Right ventricle myocardium superior (tissue), 1 donor: ENCODE data around the gene TTF1. TPM values are rescaled to one million over a fixed set of nuclear protein-coding genes. Genes with fewer than 3 reads are reported as not detected.
A peak's percentile ranks its signal among the peaks of the same experiment; 100 is the strongest.

ENCODE experiments used
- ATAC-seq: fragments of 200-7000 bp; cut with Tn5 transposase; one replicate; pipeline ENCODE4 v1.9.1; 2020; ENCODE audit warnings: mild to moderate bottlenecking; ENCODE audit not compliant: poor library complexity
- DNase-seq: peaks from one replicate; pipeline ENCODE4 v3.0.0-alpha.2; 2020
- intact Hi-C: fragments of 100-400 bp; cut with DNase I; formaldehyde crosslinking; loops from one replicate; pipeline ENCODE4 v1.11.2; 2022
- long read RNA-seq: library from polyadenylated mRNA; unstranded; transcript quantifications from one replicate; pipeline ENCODE4 v2.0.0, GENCODE V29; 2021
- total RNA-seq: library from RNA; stranded (reverse); fragmentation: NEBNext Ultra II Directional; extraction: Animal tissue kit (Norgen Biotek cat#: 25700); gene quantifications from one replicate; pipeline ENCODE4 v1.2.1, GENCODE V29; 2021
- donor health status: DM: no; HTN: yes; CAD: no; lungs with severe emphysema.

TTF1 gene, protein sequence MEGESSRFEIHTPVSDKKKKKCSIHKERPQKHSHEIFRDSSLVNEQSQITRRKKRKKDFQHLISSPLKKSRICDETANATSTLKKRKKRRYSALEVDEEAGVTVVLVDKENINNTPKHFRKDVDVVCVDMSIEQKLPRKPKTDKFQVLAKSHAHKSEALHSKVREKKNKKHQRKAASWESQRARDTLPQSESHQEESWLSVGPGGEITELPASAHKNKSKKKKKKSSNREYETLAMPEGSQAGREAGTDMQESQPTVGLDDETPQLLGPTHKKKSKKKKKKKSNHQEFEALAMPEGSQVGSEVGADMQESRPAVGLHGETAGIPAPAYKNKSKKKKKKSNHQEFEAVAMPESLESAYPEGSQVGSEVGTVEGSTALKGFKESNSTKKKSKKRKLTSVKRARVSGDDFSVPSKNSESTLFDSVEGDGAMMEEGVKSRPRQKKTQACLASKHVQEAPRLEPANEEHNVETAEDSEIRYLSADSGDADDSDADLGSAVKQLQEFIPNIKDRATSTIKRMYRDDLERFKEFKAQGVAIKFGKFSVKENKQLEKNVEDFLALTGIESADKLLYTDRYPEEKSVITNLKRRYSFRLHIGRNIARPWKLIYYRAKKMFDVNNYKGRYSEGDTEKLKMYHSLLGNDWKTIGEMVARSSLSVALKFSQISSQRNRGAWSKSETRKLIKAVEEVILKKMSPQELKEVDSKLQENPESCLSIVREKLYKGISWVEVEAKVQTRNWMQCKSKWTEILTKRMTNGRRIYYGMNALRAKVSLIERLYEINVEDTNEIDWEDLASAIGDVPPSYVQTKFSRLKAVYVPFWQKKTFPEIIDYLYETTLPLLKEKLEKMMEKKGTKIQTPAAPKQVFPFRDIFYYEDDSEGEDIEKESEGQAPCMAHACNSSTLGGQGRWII
- 17.4 TPM for total RNA-seq
- long read RNA-seq, transcript TTF1-201 (11 exons, 3,052 nt): major isoform, 13 of 24 reads
- long read RNA-seq, partial matches to known transcripts: 3 of 24 reads
- long read RNA-seq, other reads (novel, unspliced or antisense): 4 of 24 reads

- ATAC-seq: peak; percentile 76
- intact Hi-C loops: no loop called here
- peak; percentile 95 for DNase-seq
Observed at GRCh38 chr9:132406554-132407122, at the start of gene TTF1. Gene TTF1, minus strand, starts transcription at chr9:132406840. Its CDS starts 4,019 bp downstream, at chr9:132402821.

- intact Hi-C loops: no loop called here
- DNase-seq (no peak), ATAC-seq (no peak)
Observed at GRCh38 chr9:132456241-132456640, 49.6 kb upstream of the TTF1 start.

- DNase-seq (no peak), ATAC-seq (no peak)
Observed at GRCh38 chr9:132451276-132451675, 44.6 kb upstream of the TTF1 start.

GRCh38 chr9:132447902-132448301, 41.3 kb upstream of the TTF1 start:
- ATAC-seq: no peak
- intact Hi-C loops: no loop called here

More at GRCh38 chr9:132451276-132451675, 44.6 kb upstream of the TTF1 start:
- intact Hi-C loops: no loop called here

GRCh38 chr9:132447346-132447745, 40.7 kb upstream of the TTF1 start:
- no peak for DNase-seq
- intact Hi-C loops: no loop called here
- no peak for ATAC-seq

More at GRCh38 chr9:132447902-132448301, 41.3 kb upstream of the TTF1 start:
- DNase-seq: no peak

GRCh38 chr9:132446887-132447286, 40.2 kb upstream of the TTF1 start:
- DNase-seq (no peak), ATAC-seq (no peak)
- intact Hi-C loops: no loop called here

DNA sequence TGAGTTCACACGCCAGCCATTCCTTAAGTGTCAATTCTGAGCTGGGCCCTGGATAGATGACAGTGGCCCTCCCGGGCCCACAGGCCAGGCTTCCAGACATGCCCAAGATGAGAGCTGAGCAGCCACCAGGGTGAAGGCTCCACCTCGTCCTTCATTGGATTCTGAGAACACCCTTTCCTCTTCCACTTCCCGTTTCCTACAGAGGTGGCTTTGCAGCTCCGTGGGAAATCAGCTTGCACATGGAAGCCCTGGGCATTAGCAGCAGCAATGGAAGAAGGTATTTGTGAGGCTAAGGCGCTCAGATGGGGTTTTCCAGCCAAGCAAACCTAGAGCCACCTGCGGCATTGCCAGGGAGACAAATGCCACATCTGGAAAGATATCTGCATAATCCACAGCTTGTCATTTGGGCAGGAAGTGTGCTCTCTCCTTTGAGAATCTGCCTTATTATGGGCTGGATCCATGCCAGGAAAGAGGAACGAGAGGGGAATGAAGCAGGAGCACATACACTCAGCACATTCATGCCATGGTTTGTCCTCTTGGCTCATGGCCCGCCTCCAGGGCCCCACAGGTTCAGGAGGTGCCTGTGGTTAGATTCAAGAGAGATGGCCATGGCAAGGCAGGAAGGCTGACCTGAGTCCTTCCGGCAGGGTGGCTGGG, 37.4 kb upstream of the TTF1 start:
- no peak for DNase-seq
- ATAC-seq: no peak
- intact Hi-C loops: no loop called here

GRCh38 chr9:132441404-132441803, 34.8 kb upstream of the TTF1 start:
- ATAC-seq (no peak), DNase-seq (no peak)
- intact Hi-C loops: no loop called here

DNA sequence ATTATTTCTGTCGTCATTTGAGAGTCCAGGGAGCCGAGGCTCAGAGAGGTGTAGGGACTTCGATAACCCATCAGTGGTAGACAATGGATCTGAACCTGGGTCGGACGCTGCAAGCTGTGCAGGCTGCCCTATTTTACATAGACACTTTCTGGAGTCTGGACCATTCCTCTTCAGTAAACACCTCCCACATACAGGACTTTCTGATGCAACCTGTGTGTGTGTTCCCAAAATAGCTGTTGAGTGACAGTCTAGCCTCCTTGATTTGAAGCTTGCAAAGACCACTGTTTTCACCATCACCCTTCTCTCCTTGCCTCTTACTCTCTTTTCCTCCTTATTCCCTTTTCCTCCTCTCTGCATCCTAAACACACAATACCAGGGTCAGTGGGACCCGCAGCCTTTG, 34.1 kb upstream of the TTF1 start:
- no peak for DNase-seq
- ATAC-seq: no peak
- intact Hi-C loops: no loop called here

- ATAC-seq (no peak), DNase-seq (no peak)
- intact Hi-C loops: no loop called here
Observed at GRCh38 chr9:132439153-132439552, 32.5 kb upstream of the TTF1 start.

GRCh38 chr9:132434881-132435280, 28.2 kb upstream of the TTF1 start:
- ATAC-seq: no peak
- intact Hi-C loops: no loop called here

DNA sequence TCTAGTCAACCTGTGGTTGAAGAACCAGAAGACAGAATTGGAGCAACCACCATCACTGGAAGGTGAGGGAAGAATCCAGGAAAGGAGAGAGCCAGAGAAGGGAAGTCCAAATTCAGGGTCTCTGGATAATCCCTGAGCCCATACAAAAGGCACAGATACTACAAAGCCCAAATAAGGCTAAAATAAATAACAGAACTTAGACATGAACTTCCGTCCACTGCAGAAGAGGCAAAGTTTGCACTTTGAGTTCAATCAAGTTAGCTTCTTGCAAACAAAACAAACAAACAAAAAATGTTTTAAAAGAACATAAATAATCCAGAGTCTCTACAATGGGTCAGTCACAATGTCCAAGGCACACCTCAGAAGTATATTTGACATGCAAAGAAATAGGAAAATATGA, 24.4 kb upstream of the TTF1 start:
- intact Hi-C loops: no loop called here
- ATAC-seq (no peak), DNase-seq (no peak)

More at GRCh38 chr9:132434881-132435280, 28.2 kb upstream of the TTF1 start:
- no peak for DNase-seq

DNA sequence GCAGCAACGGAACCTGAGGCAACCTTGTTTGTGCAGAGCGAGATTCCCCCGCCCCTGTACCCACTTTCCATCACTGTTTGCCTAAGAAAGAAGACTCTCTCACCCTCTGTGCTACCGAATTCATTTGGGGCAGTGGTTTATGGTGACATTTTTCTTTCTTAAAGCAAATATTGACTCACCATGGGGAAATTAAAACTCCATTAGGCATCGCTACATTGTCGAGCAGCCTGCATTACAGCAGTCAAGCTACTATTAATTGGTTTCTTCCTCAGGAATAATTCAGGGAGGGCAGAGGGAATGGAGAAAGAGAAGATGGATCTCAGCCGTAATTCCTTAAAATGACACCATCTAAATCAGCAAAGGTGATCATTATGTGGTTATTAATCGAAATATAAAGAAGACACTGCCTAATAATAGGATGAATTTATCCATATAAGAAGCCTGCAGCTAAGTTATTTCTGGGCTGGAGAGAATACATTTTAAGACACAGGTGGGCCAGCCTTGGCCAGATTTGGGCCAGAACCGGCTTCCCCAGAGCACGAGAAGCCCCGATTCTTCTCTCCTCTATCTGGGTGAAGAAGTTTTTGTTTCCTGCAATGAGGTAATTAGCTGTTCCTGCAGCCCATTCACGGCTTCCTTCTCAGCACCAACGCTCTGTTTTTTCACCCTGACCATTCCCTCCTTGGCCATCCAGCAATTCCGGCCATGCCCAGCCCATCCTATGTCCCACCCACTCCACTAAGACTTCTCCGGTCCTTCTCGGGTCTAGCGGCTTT, 20.2 kb upstream of the TTF1 start:
- DNase-seq (no peak), ATAC-seq (no peak)
- intact Hi-C loops: no loop called here

DNA sequence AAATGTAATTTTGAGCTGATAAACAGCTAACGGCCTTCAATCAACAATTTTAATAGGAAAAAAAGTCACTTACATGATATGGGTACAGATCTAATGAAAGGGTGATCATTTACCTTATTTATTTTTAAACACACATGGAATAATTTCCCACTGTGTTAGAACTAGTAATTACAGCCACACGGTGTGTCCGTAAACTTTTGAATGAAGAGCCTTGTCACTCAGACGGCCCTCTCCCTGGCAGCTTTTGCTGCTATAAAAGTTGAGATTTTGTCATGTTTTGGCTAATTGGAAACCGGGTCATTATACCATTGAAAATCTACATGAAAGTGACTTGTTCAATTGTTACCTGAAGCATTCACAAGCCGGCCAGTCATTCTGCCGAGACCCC, 19.0 kb upstream of the TTF1 start:
- DNase-seq (no peak), ATAC-seq (no peak)
- intact Hi-C loops: no loop called here

- DNase-seq (no peak), ATAC-seq (no peak)
- intact Hi-C loops: no loop called here
Observed at GRCh38 chr9:132424857-132425674, 18.4 kb upstream of the TTF1 start.

DNA sequence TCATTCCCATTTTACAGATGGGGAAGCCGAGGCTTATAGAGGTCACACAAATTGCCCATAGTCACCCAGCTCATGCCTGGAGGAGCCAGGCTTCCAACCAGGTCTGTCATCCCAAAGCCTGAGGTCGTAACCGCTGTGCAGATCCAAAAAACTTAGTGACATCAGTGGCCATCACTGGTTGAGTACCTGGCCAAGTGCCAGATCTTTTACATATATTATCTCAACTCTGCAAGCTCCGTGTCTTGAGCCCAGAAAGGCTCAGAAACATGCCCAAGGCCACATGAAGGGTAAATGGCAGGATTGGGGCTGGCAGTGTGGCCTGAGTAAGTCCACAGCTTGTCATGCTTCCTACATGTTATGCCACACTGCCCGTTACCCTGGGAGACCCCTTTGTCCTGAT, 16.9 kb upstream of the TTF1 start:
- DNase-seq (no peak), ATAC-seq (no peak)
- intact Hi-C loops: no loop called here

DNA sequence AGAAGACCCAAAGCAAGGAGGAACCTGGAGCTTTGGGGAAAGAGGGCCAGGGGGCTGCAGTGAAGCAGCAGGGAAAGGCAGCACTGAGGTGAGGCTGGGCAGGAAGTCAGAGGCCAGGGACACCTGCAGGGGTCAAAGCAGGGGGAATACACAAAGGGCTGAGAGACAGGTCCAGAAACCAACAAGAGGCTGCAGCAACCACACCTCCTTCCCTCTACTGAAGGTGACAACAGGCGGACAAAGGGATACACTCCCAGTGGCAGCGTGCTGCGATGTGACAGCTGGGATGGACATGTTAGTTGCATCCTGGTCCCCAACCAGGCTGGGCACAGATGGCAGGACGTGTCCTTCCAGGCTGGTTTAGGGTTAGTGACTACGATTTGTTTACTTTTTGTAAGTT, 15.9 kb upstream of the TTF1 start:
- intact Hi-C loops: no loop called here
- ATAC-seq: no peak
- no peak for DNase-seq
